OCI-LY7 (cell line): Measurements from ENCODE around the gene ATF1.

ENCODE experiments used
- EZH2phosphoT487 ChIP-seq: fragments of 200-600 bp; sonication (generic); IDR thresholded peaks from 2 replicates; pipeline ENCODE4 v1.6.1; 2018; ENCODE audit warnings: low read depth, borderline replicate concordance, mild to moderate bottlenecking, mixed run types, antibody characterized with exemption, low read length, moderate library complexity, mixed read lengths
- TF ChIP-seq, protein P1 (sequence below): fragments of 200-600 bp; sonication (generic); conservative IDR thresholded peaks from 2 replicates; pipeline ENCODE4 v1.5.1; 2014; ENCODE audit warnings: mild to moderate bottlenecking, antibody characterized with exemption, low read length, moderate library complexity, mixed read lengths

DNA sequence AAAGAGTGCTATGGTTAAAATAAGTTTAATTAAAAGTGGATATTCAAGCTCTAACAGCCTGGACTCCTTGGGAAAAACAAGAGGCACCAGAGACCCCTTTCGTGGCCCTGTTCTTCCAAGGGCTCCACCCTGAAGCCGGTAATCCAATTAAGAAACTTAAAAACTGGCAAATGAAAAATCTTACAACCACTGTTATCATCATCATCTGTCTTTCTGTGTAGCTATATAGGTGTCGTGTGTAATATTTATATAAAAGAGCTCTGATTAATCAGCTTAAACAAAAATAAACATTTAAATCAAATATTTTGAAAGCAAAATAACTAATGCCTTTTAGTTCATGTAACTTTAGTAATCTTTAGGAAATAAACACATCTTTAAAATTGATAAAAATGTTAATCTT is 4.5 kb downstream of the ATF1 start:
- TF ChIP-seq, protein P1, sequence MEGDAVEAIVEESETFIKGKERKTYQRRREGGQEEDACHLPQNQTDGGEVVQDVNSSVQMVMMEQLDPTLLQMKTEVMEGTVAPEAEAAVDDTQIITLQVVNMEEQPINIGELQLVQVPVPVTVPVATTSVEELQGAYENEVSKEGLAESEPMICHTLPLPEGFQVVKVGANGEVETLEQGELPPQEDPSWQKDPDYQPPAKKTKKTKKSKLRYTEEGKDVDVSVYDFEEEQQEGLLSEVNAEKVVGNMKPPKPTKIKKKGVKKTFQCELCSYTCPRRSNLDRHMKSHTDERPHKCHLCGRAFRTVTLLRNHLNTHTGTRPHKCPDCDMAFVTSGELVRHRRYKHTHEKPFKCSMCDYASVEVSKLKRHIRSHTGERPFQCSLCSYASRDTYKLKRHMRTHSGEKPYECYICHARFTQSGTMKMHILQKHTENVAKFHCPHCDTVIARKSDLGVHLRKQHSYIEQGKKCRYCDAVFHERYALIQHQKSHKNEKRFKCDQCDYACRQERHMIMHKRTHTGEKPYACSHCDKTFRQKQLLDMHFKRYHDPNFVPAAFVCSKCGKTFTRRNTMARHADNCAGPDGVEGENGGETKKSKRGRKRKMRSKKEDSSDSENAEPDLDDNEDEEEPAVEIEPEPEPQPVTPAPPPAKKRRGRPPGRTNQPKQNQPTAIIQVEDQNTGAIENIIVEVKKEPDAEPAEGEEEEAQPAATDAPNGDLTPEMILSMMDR: no peak
- no peak for TF ChIP-seq EZH2phosphoT487
